ENCODE measurements around the gene SYNGR2. TPM values are rescaled to one million over a fixed set of nuclear protein-coding genes. Genes with fewer than 3 reads are reported as not detected.

SYNGR2 gene
- total and polyA plus RNA-seq, 2 of the 8 experiments (the other 6 are each of a cell fraction or from before 2014, with no cell fraction given): 50.0 to 139 TPM

DNA sequence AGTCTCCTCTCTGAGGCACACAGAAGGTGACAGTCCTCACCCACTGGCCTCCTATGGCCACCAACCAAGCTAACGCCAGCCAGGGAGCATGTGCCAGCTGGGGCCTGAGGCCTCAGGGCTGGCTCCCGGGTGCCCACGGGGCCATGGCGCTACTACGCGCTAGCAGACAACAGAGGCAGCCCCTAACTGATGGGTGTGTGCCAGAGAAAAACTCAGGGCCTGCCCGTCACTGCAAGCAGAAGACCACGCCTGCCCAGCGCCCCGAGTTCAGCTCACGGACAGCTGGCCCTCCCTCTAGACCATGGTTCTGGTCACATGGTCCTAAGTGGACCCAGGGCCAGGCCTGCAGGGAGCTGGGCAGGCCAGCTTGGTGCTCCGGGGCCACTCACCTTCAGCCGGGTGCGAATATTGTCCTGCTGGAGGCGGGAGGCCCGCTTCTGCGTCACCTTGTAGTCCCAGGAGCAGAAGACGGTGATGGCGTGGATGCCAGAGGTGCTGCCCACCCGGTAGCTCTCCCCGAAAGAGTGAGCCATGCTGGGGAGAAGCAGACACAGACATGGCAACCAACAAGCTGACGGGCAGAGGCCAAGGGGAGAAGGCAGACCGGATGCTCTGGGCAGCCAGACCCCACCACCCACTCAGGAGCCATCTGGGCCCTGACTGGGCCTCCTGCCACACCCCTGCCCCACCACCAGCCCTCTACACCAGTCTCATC, 46.0 kb upstream of the SYNGR2 start:
- H3K36me3 ChIP-seq (ENCODE audit: control insufficient read depth in 2 of 4, insufficient read depth in 4 of 4, low read length in 3 of 4): peaks cover 2 to 32% (median 13%) of the 10 kb centered on the region in 4 experiments; a peak in 5 of 8 replicates
- H4K91ac ChIP-seq (replicated peaks; ENCODE audit: insufficient read length, low read length): no peak overlapping the region
- H3K4me1 ChIP-seq (replicated peaks in 1 of 4; ENCODE audit: control insufficient read depth in 3 of 4, insufficient read depth in 4 of 4, low read length in 3 of 4): peaks cover 0 to 12% (median 7%) of the 10 kb centered on the region in 4 experiments; a peak in 6 of 7 replicates
- FAIRE-seq (no peak), DNase-seq (ENCODE audit: low read depth in 1 of 2, low spot score in 2 of 2) (no peak)
- H2BK5ac ChIP-seq (ENCODE audit: low read depth, low read length): no peak overlapping the region
- no peak overlapping the region for H2BK20ac ChIP-seq (ENCODE audit: low read length)
- H3K56ac ChIP-seq (replicated peaks; ENCODE audit: insufficient read length, low read depth, low read length): no peak overlapping the region
- no peak overlapping the region for H3K27ac ChIP-seq (ENCODE audit: low read depth, low read length)
- peaks cover 7% of the 10 kb centered on the region; the same call in 1 of the 2 replicates for H3K23me2 ChIP-seq (ENCODE audit: low read depth, low read length)
- no peak overlapping the region for H3K4me3 ChIP-seq (ENCODE audit: extremely low read depth in 1 of 4, insufficient read depth in 2 of 4, low read depth in 3 of 4, low read length in 4 of 4)
- H2BK120ac ChIP-seq (replicated peaks; ENCODE audit: low read depth, low read length): no peak overlapping the region
- no peak overlapping the region for H2AFZ ChIP-seq (ENCODE audit: low read length)
- H3K27me3 ChIP-seq (replicated peaks in 1 of 4; ENCODE audit: control insufficient read depth in 3 of 4, extremely low read depth in 1 of 4, insufficient read depth in 3 of 4, low read length in 3 of 4): no peaks in the 10 kb centered on the region
- no peak overlapping the region for H3K14ac ChIP-seq (ENCODE audit: insufficient read length)
- WGBS, 2 experiments (ENCODE audit: extremely low coverage in 1 of 2, insufficient coverage in 1 of 2, insufficient read length in 1 of 2, insufficient replicate concordance in 2 of 2, low coverage in 1 of 2, low lambda C conversion rate in 2 of 2, missing lambda C conversion rate in 1 of 2): 93% methylated on average over 19 of the region's 23 CpGs; no CpG with 5 or more reads in 1 of the 2 experiments
- H2AK5ac ChIP-seq (ENCODE audit: low read depth, low read length): no peak overlapping the region
- H3K18ac ChIP-seq (ENCODE audit: extremely low read depth, low read length): no peak overlapping the region
- H3K9me3 ChIP-seq (ENCODE audit: insufficient read depth in 2 of 2, low read depth in 1 of 2, low read length in 1 of 2): no peaks in the 10 kb centered on the region
- no peak overlapping the region for H3K4ac ChIP-seq (replicated peaks; ENCODE audit: insufficient read length, low read depth, low read length)
- CTCF ChIA-PET (ENCODE audit: partially characterized antibody): interaction anchor here (1.2 to 11.4 kb wide), 3 partner anchors 9 to 54 kb away, joined by 4 to 122 read pairs (median 4); no protein-coding TSS in a partner anchor
- H4K5ac ChIP-seq (ENCODE audit: insufficient read length, low read depth, low read length): no peak overlapping the region
- H3K9ac ChIP-seq (replicated peaks in 1 of 4; ENCODE audit: extremely low read depth in 1 of 4, low read depth in 3 of 4, low read length in 3 of 4): no peak overlapping the region
- no peaks in the 10 kb centered on the region for H3K79me2 ChIP-seq (ENCODE audit: control insufficient read depth in 1 of 2, insufficient read depth in 2 of 2, low read length in 2 of 2)
- H2BK15ac ChIP-seq (ENCODE audit: low read length): no peak overlapping the region
- POLR2A ChIA-PET (ENCODE audit: partially characterized antibody): interaction anchor here (1.2 to 2.5 kb wide), 3 partner anchors 9 to 17 kb away, joined by 4 to 6 read pairs (median 5); partner anchors contain the start of gene TMC8
- H4K8ac ChIP-seq (ENCODE audit: extremely low read depth, insufficient read depth, low read length): no peak overlapping the region; the same call in 1 of the 2 replicates
- H2BK12ac ChIP-seq (ENCODE audit: low read depth, low read length): no peak overlapping the region
- H3K23ac ChIP-seq (ENCODE audit: insufficient read length): no peak overlapping the region
- H3K4me2 ChIP-seq (ENCODE audit: insufficient read depth in 1 of 2, low read depth in 2 of 2, low read length in 2 of 2): no peak overlapping the region
- H4K20me1 ChIP-seq (replicated peaks in 1 of 2; ENCODE audit: control insufficient read depth in 1 of 2, insufficient read depth in 2 of 2, low read length in 2 of 2): peaks cover 4 to 21% of the 10 kb centered on the region in 2 experiments
- peaks cover 3% of the 10 kb centered on the region for H3K79me1 ChIP-seq (ENCODE audit: low read depth, low read length)

Measured in H1 (cell line).